ENCODE results near the gene ZC3H12D.

The ZC3H12D gene

GRCh38 chr6:149405823-149406765 is 78.7 kb downstream of the ZC3H12D start:
- no peak for DNase-seq

GRCh38 chr6:149403534-149403933 is 81.3 kb downstream of the ZC3H12D start:
- no peak for DNase-seq

DNA sequence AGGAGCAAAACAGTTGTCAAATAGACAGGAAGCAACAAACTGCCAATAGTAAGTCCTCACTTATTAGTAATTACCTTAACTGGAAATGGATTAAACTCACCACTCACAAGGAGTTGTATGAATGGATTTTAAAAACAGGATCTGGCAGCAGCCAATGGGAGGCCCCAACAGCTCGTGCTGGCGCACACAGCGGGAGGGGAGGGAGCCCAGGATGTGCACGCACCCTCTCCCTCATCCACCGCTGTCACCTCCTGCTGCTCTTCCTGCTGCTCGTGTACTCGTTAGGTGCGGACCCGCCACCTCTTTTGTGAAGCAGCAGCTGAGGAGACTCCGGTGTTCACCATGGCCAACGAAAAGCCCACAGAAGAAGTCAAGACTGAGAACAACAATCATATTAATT is 84.8 kb downstream of the ZC3H12D start, which contains the start of gene SUMO4:
Gene SUMO4 (plus strand): TSS at position 213 of the 400 bp plus-strand sequence. CDS start 130 bp downstream, at position 343.
- no peak for DNase-seq

DNA sequence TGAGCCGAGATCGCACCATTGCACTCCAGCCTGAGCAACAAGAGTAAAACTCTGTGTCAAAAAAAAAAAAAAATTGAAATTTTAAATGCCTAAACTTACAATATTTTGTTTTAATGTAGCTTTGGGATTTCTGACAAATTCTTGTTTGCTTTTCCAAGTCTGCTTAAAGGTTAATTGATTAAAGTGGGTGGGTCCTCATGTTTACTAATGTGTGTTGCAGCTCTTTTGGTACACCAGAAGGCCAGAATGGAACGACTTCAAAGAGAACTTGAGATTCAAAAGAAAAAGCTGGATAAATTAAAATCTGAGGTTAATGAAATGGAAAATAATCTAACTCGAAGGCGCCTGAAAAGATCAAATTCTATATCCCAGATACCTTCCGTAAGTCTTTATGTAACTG is 87.4 kb downstream of the ZC3H12D start:
- no peak for DNase-seq
